Neuronal stem cell (in vitro differentiated cells): Measurements from ENCODE around the gene HEMK1.

Experiments
- DNase-seq: peaks from one replicate; pipeline ENCODE4 v3.0.0-alpha.2; 2013; ENCODE audit warnings: low spot score
- H2AFZ ChIP-seq: one replicate; pipeline ENCODE4 v1.6.1; 2013; ENCODE audit warnings: mild to moderate bottlenecking, low read length, inconsistent platforms
- H2AK5ac ChIP-seq: 2 replicates; pipeline ENCODE4 v1.6.1; 2013; ENCODE audit warnings: low read depth, mild to moderate bottlenecking, inconsistent platforms, low read length, moderate library complexity, mixed read lengths
- H2BK120ac ChIP-seq: 2 replicates; pipeline ENCODE4 v1.6.1; 2013; ENCODE audit warnings: low read depth, mild to moderate bottlenecking, inconsistent platforms, low read length, moderate library complexity, mixed read lengths
- H2BK12ac ChIP-seq: one replicate; pipeline ENCODE4 v1.6.1; 2013; ENCODE audit warnings: low read length, inconsistent platforms
- H2BK15ac ChIP-seq: 2 replicates; pipeline ENCODE4 v1.6.1; 2013; ENCODE audit warnings: mild to moderate bottlenecking, low read length, inconsistent platforms, mixed read lengths
- H2BK5ac ChIP-seq: one replicate; pipeline ENCODE4 v1.6.1; 2013; ENCODE audit warnings: inconsistent platforms, mild to moderate bottlenecking, low read length, moderate library complexity
- H3K14ac ChIP-seq: one replicate; pipeline ENCODE4 v1.6.1; 2013; ENCODE audit warnings: low read length, inconsistent platforms
- H3K18ac ChIP-seq: 2 replicates; pipeline ENCODE4 v1.6.1; 2013; ENCODE audit warnings: low read length, inconsistent platforms
- H3K23ac ChIP-seq: 2 replicates; pipeline ENCODE4 v1.6.1; 2013; ENCODE audit warnings: low read depth, mild to moderate bottlenecking, mixed read lengths, low read length, inconsistent platforms; ENCODE audit not compliant: poor library complexity
- H3K27ac ChIP-seq: replicated peaks from 3 replicates; pipeline ENCODE4 v1.5.1; 2013; ENCODE audit warnings: low read length, inconsistent platforms
- H3K27me3 ChIP-seq, 3 experiments: 2 replicates each; pipeline ENCODE4 v1.6.1; 2013; ENCODE audit warnings: low read length in 3 of 3, mild to moderate bottlenecking in 2 of 3, inconsistent platforms in 1 of 3, low read depth in 1 of 3, mixed read lengths in 1 of 3, moderate library complexity in 1 of 3; ENCODE audit not compliant: control insufficient read depth in 3 of 3, insufficient read depth in 3 of 3
- H3K36me3 ChIP-seq, 2 donors: replicated peaks in 1 of 2; 2 replicates each; pipeline ENCODE4 v1.6.1; 2013; ENCODE audit warnings: low read length in 2 of 2; ENCODE audit not compliant: control insufficient read depth in 2 of 2, insufficient read depth in 2 of 2
- H3K4ac ChIP-seq: 2 replicates; pipeline ENCODE4 v1.6.1; 2013; ENCODE audit warnings: inconsistent platforms, mild to moderate bottlenecking, low read length, moderate library complexity
- H3K4me1 ChIP-seq, 2 donors: 1 replicate in 1 of 2; 2 replicates in 1 of 2; pipeline ENCODE4 v1.6.1; 2013; ENCODE audit warnings: low read length in 2 of 2, low read depth in 1 of 2; ENCODE audit not compliant: control insufficient read depth in 2 of 2, insufficient read depth in 1 of 2
- H3K4me2 ChIP-seq: one replicate; pipeline ENCODE4 v1.6.1; 2013; ENCODE audit warnings: mild to moderate bottlenecking, low read length, inconsistent platforms; ENCODE audit not compliant: insufficient read depth, poor library complexity, severe bottlenecking
- H3K4me3 ChIP-seq, 2 donors: 2 replicates each; pipeline ENCODE4 v1.5.1; 2013; ENCODE audit warnings: low read length in 2 of 2, mild to moderate bottlenecking in 2 of 2, inconsistent platforms in 1 of 2, moderate library complexity in 1 of 2
- H3K79me1 ChIP-seq: one replicate; pipeline ENCODE4 v1.6.1; 2013; ENCODE audit warnings: low read depth, mild to moderate bottlenecking, inconsistent platforms, low read length, moderate library complexity
- H3K9ac ChIP-seq: one replicate; pipeline ENCODE4 v1.6.1; 2013; ENCODE audit warnings: mild to moderate bottlenecking, low read depth, low read length, inconsistent platforms; ENCODE audit not compliant: poor library complexity
- H3K9me3 ChIP-seq, 2 donors: replicated peaks in 1 of 2; 2 replicates each; pipeline versions ENCODE3 to v1.6.1; 2013; ENCODE audit warnings: low read length in 2 of 2, mild to moderate bottlenecking in 2 of 2, inconsistent platforms in 1 of 2, low read depth in 1 of 2, mixed read lengths in 1 of 2, moderate library complexity in 1 of 2; ENCODE audit not compliant: control insufficient read depth in 2 of 2, insufficient read depth in 1 of 2
- H4K8ac ChIP-seq: one replicate; pipeline ENCODE4 v1.6.1; 2013; ENCODE audit warnings: low read depth, mild to moderate bottlenecking, inconsistent platforms, low read length, moderate library complexity
- H4K91ac ChIP-seq: one replicate; pipeline ENCODE4 v1.6.1; 2013; ENCODE audit warnings: low read length, low read depth, mild to moderate bottlenecking, inconsistent platforms; ENCODE audit not compliant: poor library complexity
- WGBS, 2 donors: extraction: QIAGEN DNeasy Blood & Tissue Kit; methylation state at CpG; one replicate each; pipeline ENCODE4 v1.1.7; 2013; ENCODE audit warnings: missing lambda C conversion rate in 2 of 2, mixed read lengths in 1 of 2; ENCODE audit not compliant: insufficient read length in 2 of 2, insufficient replicate concordance in 1 of 2; ENCODE audit errors: extremely low coverage in 2 of 2; 5-methylcytosine and 5-hydroxymethylcytosine counted together

The HEMK1 gene

DNA sequence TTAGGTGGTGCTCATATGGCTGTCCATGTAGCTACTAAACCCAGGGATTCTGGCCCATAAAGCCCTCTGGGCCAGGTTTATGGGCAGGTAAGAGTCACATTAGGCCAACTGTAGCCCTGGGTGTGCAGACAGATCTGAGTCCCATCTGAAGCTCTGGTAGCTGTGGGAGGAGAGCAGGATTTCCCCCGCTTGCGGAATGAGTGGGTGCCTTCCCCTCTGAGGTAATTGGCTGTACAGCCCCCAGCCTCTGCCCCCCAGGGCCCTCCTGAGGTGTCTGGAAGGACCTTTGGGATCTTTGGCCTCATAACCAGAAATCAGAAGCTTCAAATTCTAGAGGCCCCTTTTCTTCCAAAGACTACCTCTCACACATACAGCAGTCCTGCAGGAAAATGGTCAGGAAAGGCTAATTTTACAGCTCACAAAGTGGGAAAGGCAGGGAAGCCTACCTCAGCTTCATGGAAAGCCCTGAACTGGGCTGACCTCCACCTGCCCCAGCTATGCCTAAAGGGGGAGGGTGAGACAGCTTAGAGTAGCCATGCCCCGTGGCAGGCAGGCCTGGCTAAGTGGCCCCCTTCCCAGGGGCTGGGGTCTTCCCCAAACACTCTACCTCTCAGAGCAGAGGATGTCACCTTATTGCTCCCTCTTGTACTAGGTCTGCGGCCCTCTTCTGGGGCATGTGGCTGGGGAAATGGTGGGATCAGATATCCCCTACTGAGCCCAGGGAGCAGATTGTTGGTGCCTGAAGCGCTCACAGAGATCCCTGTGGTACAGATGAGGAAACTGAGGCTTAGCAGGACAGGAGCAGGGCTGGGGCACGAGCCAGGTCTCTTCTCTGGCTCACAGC, 16.8 kb downstream of the HEMK1 start:
- Histone ChIP-seq H4K8ac (no peak overlapping the region), H3K4me3 (no peak overlapping the region), H2BK120ac (no peak overlapping the region), H2AFZ (no peak overlapping the region), H3K4me2 (no peak overlapping the region), H3K4me1 (no peaks in the 10 kb centered on the region), H2BK5ac (no peak overlapping the region), H3K4ac (no peak overlapping the region), H3K79me1 (peaks cover 1% of the 10 kb centered on the region), H2BK12ac (no peak overlapping the region), H3K27ac (no peak overlapping the region), H3K27me3 (peaks cover 0 to 1% (median 0%) of the 10 kb centered on the region in 3 experiments), H3K14ac (no peak overlapping the region), H3K9ac (no peak overlapping the region), H3K23ac (peak overlapping the region; percentile 36), H3K9me3 (no peaks in the 10 kb centered on the region), H4K91ac (no peak overlapping the region), H2AK5ac (peak overlapping the region; percentile 79), H3K18ac (no peak overlapping the region), H2BK15ac (no peak overlapping the region), H3K36me3 (peaks cover 0 to 15% of the 10 kb centered on the region in 2 donors)
- no CpG with 5 or more reads among the region's 6 CpGs for WGBS, 2 donors
- no peak for DNase-seq

DNA sequence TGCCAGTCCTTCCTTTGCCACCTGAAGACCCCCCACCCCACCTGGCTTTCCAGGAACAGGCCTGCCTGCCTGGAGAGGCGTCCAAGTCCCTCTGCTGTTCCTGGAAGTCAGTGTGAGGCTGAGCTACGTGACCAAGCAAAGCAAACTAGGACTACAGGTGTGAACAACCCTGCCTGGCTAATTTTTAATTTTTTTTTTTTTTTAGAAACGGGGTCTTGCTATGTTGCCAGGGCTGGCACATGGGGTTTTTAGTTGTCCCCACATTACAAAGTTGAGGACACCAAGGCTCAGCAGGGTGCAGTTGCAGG, 17.4 kb downstream of the HEMK1 start:
- Histone ChIP-seq H2AK5ac (no peak overlapping the region), H3K27ac (no peak overlapping the region), H3K18ac (no peak overlapping the region), H3K23ac (peak overlapping the region; percentile 36), H3K9ac (no peak overlapping the region), H3K4ac (no peak overlapping the region), H3K79me1 (peaks cover 3% of the 10 kb centered on the region), H4K91ac (no peak overlapping the region), H3K4me2 (no peak overlapping the region), H3K27me3 (peaks cover 0 to 1% (median 0%) of the 10 kb centered on the region in 3 experiments), H3K14ac (no peak overlapping the region), H2AFZ (no peak overlapping the region), H4K8ac (no peak overlapping the region), H2BK120ac (no peak overlapping the region), H3K4me3 (no peak overlapping the region), H2BK5ac (no peak overlapping the region), H2BK15ac (no peak overlapping the region), H3K36me3 (peaks cover 0 to 10% of the 10 kb centered on the region in 2 donors), H3K4me1 (no peaks in the 10 kb centered on the region), H3K9me3 (no peaks in the 10 kb centered on the region), H2BK12ac (no peak overlapping the region)
- no CpG with 5 or more reads among the region's 3 CpGs for WGBS, 2 donors
- no peak for DNase-seq

DNA sequence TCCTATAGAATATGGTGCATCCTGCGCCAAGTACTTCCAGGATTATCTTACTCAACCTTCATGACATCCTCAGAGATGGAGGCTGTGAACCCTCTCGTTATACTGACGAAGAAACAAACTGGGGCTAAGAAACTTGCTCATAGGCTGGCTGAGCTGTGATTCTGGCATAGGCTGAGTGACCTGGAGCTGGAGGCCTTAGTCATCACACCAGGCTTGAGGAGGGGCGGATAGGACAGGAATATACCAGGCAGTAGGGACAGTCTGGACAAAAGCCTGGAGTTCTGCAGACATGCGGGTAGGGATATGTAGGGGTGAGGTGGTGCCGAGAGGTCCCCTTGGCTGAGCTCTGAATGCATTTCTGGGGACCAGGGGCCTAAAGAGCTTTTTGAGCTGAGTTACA, 18.1 kb downstream of the HEMK1 start:
- WGBS, 2 donors = no CpG with 5 or more reads among the region's 6 CpGs

DNA sequence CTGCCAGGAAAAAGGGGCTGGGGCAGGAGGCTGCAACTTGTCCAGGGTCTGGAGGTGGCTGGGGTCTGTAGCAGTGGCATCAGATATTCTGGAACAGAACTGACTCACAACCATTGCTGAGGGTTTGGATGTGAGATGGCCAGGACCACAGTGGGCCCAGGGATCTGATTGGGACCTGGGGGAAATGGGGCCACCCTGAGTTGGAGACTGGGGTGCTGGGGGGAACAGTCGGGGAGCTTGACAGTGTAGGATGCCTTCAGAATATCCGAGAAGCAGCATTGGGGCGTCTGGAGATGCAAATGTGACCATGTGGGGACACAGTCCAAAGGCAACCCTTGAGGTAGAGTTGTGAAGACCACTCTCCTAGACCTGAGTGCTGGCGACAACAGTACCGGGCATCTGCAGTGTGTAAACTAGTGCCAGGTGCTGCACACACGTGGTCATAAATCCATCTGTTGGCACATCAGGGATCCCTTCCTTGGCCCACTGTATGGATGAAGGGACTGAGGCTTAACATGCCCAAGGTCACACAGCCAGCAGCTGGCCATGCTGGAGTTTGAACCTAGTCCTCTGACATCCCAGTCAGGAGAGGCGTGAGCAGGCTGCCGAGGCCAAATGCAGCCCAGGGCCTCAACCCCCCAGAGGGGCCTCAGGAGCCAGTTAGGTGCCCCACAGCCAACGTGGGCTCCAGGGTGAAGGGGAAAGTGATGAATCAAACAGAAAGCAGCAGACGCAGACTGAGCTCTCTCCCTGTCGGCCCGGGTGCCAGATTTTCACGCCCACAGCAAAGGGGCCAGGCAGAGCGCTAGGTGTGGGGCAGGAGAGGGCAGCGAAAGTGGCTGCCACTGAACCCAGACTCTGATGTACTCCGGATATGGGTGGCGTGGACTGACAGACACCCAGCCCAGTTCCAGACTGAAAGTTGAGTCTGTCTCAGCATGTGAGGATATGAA, 18.8 kb downstream of the HEMK1 start:
- Histone ChIP-seq H3K18ac (no peak overlapping the region), H2AK5ac (peak overlapping the region; percentile 40), H3K4me3 (peak overlapping the region in 1 of 2 donors; percentile 27), H3K4me2 (no peak overlapping the region), H3K36me3 (peaks cover 0 to 6% of the 10 kb centered on the region in 2 donors), H3K9ac (peak overlapping the region; percentile 63), H2BK5ac (no peak overlapping the region), H3K14ac (no peak overlapping the region), H2BK15ac (no peak overlapping the region), H3K27me3 (peaks cover 0 to 1% (median 0%) of the 10 kb centered on the region in 3 experiments), H3K27ac (no peak overlapping the region), H2BK12ac (peak overlapping the region; percentile 30), H4K91ac (peak overlapping the region; percentile 22), H2BK120ac (no peak overlapping the region), H2AFZ (no peak overlapping the region), H3K9me3 (no peaks in the 10 kb centered on the region), H3K23ac (peak overlapping the region; percentile 93), H3K79me1 (peaks cover 3% of the 10 kb centered on the region), H3K4ac (no peak overlapping the region), H3K4me1 (no peaks in the 10 kb centered on the region), H4K8ac (peak overlapping the region; percentile 43)
- no CpG with 5 or more reads among the region's 17 CpGs for WGBS, 2 donors
- DNase-seq = no peak

More for the DNA sequence above, 18.1 kb downstream of the HEMK1 start:
- Histone ChIP-seq H3K4me1 (no peaks in the 10 kb centered on the region), H3K27me3 (peaks cover 0 to 1% (median 0%) of the 10 kb centered on the region in 3 experiments), H3K14ac (no peak overlapping the region), H2BK120ac (no peak overlapping the region), H3K18ac (no peak overlapping the region), H3K27ac (no peak overlapping the region), H3K23ac (no peak overlapping the region), H3K4ac (no peak overlapping the region), H3K36me3 (peaks cover 0 to 9% of the 10 kb centered on the region in 2 donors), H3K79me1 (peaks cover 3% of the 10 kb centered on the region), H2BK5ac (no peak overlapping the region), H4K8ac (no peak overlapping the region), H2BK12ac (no peak overlapping the region), H3K4me2 (no peak overlapping the region), H3K4me3 (no peak overlapping the region), H2BK15ac (no peak overlapping the region), H3K9ac (no peak overlapping the region), H2AK5ac (no peak overlapping the region), H4K91ac (no peak overlapping the region), H3K9me3 (no peaks in the 10 kb centered on the region), H2AFZ (no peak overlapping the region)
- no peak for DNase-seq
